GM19238 (cell line): ENCODE measurements around the gene ERCC4.

Experiments
- DNase-seq: peaks from one replicate; pipeline ENCODE4 v3.0.0; 2011; ENCODE audit warnings: low spot score; ENCODE audit not compliant: insufficient read length

The ERCC4 gene

GRCh38 chr16:13992322-13992721 is 72.4 kb downstream of the ERCC4 start:
- no peak for DNase-seq

DNA sequence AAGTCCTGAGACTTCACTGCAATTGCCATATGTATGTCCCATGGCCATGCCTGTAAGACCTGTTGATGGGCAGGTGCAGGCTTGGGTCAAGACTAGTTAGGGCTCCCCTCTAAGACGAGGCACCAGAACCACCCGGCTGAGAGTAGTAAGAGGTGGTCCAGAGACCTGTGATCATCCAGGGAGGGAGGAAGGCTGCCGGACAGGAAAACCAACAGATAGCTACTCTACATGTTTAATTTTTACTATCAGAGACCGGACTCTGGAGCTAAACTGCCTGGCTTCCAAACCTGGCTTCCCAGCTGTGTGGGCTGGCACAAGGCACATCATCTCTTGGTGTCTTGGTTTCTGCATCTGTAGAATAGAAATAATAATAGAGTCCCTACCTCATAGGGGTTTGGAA is 73.0 kb downstream of the ERCC4 start:
- DNase-seq, result no peak

DNA sequence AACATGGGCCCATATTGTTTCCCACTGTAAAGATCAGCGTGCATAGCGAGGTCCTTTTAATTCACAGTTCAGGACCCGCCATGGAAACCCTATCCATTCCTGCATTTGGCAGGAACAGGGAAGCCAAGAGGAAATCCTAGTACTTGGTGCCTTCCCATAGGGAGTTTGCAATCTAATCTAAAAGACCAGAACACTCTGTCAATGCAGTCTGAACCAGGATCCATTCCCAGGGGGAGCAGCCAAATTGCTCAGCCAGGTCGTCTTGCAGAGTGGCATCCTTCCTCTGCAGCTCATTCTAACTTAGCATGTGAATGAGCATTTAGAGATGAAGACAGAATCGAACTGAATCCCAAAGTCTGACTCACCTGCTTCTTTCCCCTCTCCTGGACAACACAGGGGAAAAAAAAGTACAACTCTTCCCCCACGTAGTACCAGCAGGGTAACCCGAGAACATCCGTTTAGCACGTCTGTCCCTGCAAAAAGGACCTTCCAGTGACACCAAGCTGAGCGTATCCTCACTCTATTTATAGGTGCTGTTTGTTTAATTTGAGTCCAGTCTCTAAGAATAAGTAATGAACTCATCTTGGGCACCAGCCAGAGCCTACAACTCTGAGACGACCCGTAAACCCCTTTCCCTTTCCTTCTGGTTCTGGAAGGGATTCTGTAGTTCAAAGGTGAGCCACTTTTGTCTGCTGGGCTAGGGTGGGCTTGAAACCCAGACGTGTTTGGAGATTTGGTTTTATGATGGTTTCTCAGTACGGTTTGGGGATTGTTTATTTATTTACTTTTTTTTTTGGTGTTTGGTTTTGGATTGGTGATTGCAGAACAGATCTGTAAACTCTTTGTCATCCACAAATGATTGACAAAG is 74.5 kb downstream of the ERCC4 start:
- DNase-seq, result no peak

DNA sequence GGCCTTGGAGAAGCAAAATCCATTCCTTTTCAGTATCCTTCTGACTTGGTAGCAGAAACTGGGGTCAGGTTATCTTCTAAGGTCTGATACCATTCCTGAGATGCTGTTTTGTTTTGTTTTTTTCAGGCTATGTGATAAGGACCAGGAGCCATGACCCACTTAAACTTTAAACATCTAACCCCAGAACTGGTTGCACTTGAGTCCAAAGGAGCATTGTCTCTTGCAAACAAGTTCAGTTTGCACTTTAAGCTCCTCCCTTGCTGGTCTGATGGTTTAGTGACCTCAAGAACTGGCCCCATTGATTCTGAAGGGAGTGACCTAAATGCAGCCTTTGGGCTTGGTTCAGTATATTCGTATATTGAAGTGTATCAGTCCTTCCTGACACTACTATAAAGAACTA is 75.2 kb downstream of the ERCC4 start:
- DNase-seq, result no peak

DNA sequence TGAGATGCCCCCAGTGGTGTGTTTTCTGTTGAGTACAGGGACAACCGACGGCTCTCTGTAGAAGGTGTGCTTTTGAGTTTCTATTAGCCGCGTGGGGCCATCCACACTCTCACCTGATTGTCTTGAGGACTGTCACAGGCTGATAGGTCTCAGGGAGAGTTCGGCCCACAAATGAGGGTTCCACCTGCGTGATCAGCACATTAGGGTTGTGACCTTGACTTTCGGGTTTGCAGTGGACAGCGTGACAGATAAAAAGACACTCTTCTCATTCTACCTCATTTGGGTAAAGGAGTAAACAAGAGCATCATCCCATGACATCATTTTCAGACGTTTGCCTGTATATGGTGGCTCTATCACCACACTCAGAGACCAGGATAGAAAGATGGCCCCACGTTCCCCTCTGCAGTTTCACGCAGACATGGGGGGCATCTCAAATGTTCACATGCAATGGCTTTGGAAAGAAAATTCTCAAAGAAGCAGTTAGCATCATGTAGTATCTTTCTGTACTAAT is 76.9 kb downstream of the ERCC4 start:
- DNase-seq, result no peak

- DNase-seq, result no peak
Observed at GRCh38 chr16:13997526-13997925, 77.6 kb downstream of the ERCC4 start.

GRCh38 chr16:13997933-13998332 is 78.0 kb downstream of the ERCC4 start:
- DNase-seq, result peak; percentile 61

DNA sequence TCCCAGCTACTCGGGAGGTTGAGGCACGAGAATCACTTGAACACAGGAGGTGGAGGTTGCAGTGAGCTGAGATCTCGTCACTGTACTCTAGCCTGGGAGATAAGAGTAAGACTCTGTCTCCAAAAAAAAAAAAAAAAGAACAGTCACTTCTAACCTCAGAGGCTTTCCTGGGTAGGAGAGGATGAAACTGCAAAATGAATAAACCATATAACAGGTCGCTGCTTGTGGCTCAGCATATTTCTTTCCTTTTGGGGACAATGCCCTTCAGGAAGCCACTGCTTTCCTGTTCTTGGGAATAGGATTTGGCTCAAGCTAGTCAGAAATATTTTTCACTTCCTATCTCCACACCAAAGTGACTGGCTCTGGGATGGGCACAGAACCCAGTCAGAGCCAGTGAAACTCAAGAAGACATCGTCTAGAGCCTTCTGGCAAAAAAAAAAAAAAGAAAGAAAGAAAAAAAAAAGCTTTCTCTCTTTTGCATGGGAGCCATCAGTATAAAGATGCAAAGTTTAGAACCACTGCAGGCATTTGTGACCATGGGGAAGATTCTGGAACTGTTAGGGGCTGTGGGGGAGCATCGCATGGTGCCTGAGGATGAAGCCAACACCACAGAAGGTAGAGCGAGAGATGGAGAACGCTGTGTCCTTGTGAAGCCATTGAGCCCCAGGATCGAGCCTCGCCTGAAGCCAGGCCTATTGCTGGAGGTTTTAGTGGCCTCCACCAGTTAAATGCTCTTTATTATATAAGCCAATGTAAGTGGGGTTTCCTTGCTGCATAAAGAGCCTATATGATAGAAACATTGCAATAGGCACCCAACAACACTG is 79.3 kb downstream of the ERCC4 start:
- DNase-seq, result no peak

DNA sequence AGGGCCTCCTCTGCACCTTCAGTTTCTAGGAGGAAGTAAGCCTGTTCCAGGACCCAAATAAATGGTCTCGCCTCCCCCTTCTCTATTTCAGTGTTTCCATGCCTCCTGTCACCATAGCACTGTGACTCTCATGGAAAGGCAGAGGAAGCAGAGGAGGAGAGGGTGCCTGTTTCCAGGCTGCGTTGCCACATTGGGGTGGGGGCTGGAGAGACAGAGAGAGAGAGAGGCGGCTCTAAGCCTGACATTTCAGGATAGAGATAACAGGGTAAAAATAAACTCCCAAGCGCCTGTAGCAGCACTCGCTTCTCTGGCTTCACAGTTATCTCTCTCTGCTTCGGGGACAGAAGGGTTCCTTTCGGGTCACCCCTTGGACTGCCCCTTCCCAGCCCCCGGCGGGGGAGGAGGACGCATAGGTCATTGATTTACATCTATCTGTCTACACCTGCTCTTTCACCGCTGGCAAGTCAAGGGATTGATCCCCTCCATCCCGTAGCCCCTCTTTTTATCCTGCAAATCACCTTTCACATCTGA is 80.0 kb downstream of the ERCC4 start:
- DNase-seq, result no peak

- no peak for DNase-seq
Observed at GRCh38 chr16:14001521-14001920, 81.6 kb downstream of the ERCC4 start.
